AG10803 (cell line): Measurements from ENCODE around the gene FAT1.

ENCODE experiments used
- DNase-seq: peaks from one replicate; pipeline ENCODE4 v3.0.0; 2010; ENCODE audit warnings: low read depth
- H3K4me3 ChIP-seq: 2 replicates; pipeline ENCODE4 v1.5.1; 2011; ENCODE audit warnings: mild to moderate bottlenecking, low read length, control low read depth
- CTCF ChIP-seq: conservative IDR thresholded peaks from 2 replicates; pipeline ENCODE4 v1.5.1; 2011; ENCODE audit warnings: mild to moderate bottlenecking, low read length, control low read depth, inconsistent platforms

Gene FAT1

GRCh38 chr4:186712690-186713089 is 11.0 kb downstream of the FAT1 start:
- no peak for DNase-seq
- TF ChIP-seq CTCF, result no peak
- H3K4me3 ChIP-seq, result no peak overlapping the region

- no peak overlapping the region for H3K4me3 ChIP-seq
- no peak for DNase-seq
- no peak for TF ChIP-seq CTCF
Measured at GRCh38 chr4:186710521-186711119, 13.0 kb downstream of the FAT1 start.

GRCh38 chr4:186709517-186709916 is 14.1 kb downstream of the FAT1 start:
- no peak overlapping the region for H3K4me3 ChIP-seq
- DNase-seq, result no peak
- no peak for TF ChIP-seq CTCF

- H3K4me3 ChIP-seq, result no peak overlapping the region
- TF ChIP-seq CTCF, result no peak
- no peak for DNase-seq
Measured at GRCh38 chr4:186708554-186708953, 15.1 kb downstream of the FAT1 start.

- DNase-seq, result no peak
- no peak overlapping the region for H3K4me3 ChIP-seq
- TF ChIP-seq CTCF, result no peak
Measured at GRCh38 chr4:186707996-186708395, 15.7 kb downstream of the FAT1 start.

GRCh38 chr4:186707574-186707973 is 16.1 kb downstream of the FAT1 start:
- TF ChIP-seq CTCF, result no peak
- no peak for DNase-seq
- no peak overlapping the region for H3K4me3 ChIP-seq

- DNase-seq, result no peak
- H3K4me3 ChIP-seq, result no peak overlapping the region
- TF ChIP-seq CTCF, result no peak
Measured at GRCh38 chr4:186704057-186704456, 19.6 kb downstream of the FAT1 start.
